Subcutaneous adipose tissue (tissue), 4 donors: ENCODE results near the gene IL27RA. TPM values are rescaled to one million over a fixed set of nuclear protein-coding genes. Genes with fewer than 3 reads are reported as not detected.

Experiments used
- CTCF ChIP-seq: fragments of 450-650 bp; IDR thresholded peaks from one replicate; pipeline ENCODE4 v1.5.1; 2016; ENCODE audit warnings: low read depth, mild to moderate bottlenecking, control low read depth, antibody characterized with exemption, moderate library complexity
- total RNA-seq, 4 donors: library from RNA; depleted of rRNA; stranded (reverse); fragments of >200 nt; gene quantifications; one replicate each; pipeline ENCODE4 v1.1.0, GENCODE V29; 2016

IL27RA gene
- total RNA-seq, 4 donors from 2014 or later = 4.1 to 7.0 (median 6.2) TPM

- no peak for TF ChIP-seq CTCF
Measured at GRCh38 chr19:14006766-14007562, 24.6 kb upstream of the IL27RA start.

- TF ChIP-seq CTCF = no peak
Measured at GRCh38 chr19:14012378-14012915, 19.1 kb upstream of the IL27RA start.

GRCh38 chr19:14015524-14016035, 16.0 kb upstream of the IL27RA start:
- no peak for TF ChIP-seq CTCF

DNA sequence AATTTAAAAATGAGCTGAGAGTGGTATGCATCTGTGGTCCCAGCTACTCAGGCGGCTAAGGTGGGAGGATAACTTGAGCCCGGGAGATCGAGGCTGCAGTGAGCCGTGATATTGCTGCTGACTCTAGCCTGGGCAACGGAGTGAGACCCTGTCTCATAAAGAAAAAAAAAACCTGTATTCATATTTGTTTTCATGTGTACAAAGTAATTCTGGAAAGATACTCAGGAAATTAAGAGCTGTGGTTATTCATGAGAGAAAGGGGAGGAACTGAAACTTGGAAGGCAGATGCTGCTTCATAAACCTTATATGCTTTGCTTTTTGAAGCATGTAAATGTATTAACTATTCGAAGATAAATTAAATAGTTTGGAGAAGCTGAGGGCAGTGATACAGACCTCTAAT, 12.5 kb upstream of the IL27RA start:
- no peak for TF ChIP-seq CTCF

DNA sequence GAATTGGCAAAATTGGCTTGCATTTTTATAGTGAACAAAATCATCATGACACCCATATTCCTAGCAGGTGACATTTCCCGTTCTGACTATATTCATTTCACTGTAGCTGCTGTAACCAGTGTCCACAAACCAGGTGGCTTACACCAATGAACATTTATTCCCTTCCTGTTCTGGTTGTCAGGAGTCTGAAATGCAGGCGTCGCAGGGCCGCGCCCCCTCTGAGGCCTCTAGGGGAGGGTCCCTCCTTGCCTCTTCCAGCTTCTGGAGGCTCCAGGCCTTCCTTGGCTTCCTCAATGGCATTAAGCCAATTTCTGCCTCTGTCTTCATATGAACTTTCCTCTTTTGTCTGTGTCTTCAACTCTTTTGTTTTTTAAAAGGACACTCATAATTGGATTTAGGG, 10.1 kb upstream of the IL27RA start:
- TF ChIP-seq CTCF = no peak

DNA sequence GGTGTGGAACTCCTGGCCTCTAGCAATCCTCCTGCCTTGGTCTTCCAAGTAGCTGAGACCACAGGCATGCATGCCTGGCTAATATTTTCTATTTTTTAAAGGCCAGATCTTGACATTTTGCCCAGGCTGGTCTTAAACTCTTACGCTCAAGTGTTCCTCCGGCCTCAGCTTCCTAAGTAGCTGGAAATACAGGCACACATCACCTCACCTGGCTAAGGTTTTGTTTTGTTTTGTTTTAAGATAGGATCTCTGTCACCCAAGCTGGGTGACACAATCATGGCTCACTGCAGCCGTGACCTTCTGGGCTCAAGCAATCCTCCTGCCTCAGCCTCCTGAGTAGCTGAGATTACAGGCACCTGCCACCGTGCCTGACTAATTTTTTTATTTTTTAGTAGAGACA, 9.1 kb upstream of the IL27RA start:
- no peak for TF ChIP-seq CTCF

- no peak for TF ChIP-seq CTCF
Measured at GRCh38 chr19:14023404-14024235, 7.9 kb upstream of the IL27RA start.
